Endometrium (tissue), 2 donors: ENCODE results near the gene BTBD6.
"Not testable (repeated sequence)": the region's sequence is repeated elsewhere in the genome, so short reads cannot be mapped to it uniquely, and the experiment has no call there.

Experiments used
- FAIRE-seq: peaks from 2 replicates; lab custom pipeline; 2012; peaks lifted over from hg19 to GRCh38; lab: Jason Lieb, UNC
- donor health status: control.
- donor health status: control.

BTBD6 gene

DNA sequence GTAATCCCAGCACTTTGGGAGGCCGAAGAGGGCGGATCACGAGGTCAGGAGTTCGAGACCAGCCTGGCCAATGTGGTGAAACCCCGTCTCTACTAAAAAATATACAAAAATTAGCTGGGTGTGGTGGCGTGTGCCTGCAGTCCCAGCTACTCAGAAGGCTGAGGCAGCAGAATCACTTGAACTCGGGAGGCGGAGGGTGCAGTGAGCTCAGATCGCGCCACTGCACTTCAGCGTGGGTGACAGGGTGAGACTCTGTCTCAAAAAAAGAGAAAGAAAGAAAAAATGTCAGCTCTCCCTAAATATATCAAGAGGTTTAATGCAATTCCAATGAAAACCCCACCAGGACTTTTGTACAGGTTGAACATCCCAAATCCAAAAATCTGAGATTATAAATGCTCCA, 49.0 kb downstream of the BTBD6 start:
- FAIRE-seq: not testable (repeated sequence)

DNA sequence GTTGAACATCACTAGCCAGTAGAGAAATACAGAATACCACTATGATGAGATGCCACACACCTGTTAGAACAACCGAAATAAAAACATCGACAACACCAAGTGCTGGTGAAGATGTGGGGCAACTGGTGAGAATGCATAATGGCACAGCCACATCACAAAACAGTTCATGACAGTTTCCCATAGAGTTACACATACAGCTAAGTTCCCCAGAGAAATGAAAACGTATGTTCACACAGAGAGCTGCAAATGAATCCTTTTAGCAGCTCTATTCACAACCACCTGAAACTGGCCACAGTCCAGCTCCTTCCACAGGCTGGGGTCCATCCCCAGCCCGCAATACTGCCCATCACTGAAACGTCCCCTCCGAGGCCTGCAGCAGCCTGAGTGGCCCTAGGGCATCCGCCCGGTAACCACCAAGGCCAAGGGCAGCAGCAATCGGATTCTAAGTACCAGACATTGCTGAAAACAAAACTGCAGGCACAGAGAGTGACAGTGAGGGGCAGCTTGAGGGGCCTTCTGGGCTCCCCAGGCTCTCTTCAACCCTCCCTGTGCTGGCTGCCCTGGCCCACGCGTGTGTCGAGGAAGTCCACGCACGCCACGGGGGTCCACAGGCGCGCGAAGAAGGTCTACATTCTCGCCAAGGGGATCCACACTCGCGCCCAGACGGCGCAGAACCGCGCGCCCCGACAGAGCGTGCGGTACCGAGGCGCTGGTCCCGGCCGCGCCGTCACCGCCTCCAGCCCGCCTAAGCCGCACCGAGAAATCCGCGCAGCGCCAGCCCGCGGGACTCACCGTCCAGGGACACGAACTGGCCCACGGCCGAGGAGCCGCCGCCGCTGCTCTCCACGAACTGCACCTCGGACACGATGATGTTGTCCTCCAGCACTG, 51.6 kb downstream of the BTBD6 start:
- no peak for FAIRE-seq
